GM23338 (cell line): ENCODE measurements around the gene FXYD6. TPM values are rescaled to one million over a fixed set of nuclear protein-coding genes. Genes with fewer than 3 reads are reported as not detected.

Experiments used
- ATAC-seq: fragments of 200-7000 bp; cut with Tn5 transposase; 3 replicates; pipeline ENCODE4 v1.9.1; 2020
- DNase-seq: peaks from one replicate; pipeline ENCODE4 v3.0.0-alpha.2; 2015; ENCODE audit warnings: low spot score
- H2AFZ ChIP-seq: fragments of 200-600 bp; sonication (generic); 2 replicates; pipeline ENCODE4 v1.8.0; 2016; ENCODE audit warnings: antibody characterized with exemption, mild to moderate bottlenecking, moderate library complexity
- H3F3A ChIP-seq: fragments of 200-600 bp; sonication (generic); replicated peaks from 2 replicates; pipeline ENCODE4 v1.8.0; 2017; ENCODE audit warnings: antibody characterized with exemption, mixed run types, low read depth
- H3K27ac ChIP-seq: fragments of 200-600 bp; sonication (generic); 2 replicates; pipeline ENCODE4 v1.6.1; 2016; ENCODE audit warnings: low read depth
- H3K27me3 ChIP-seq: fragments of 200-600 bp; sonication (generic); 2 replicates; pipeline ENCODE4 v1.8.0; 2016; ENCODE audit warnings: mild to moderate bottlenecking, mixed run types, moderate library complexity; ENCODE audit not compliant: insufficient read depth
- H3K36me3 ChIP-seq: fragments of 200-600 bp; sonication (generic); 2 replicates; pipeline ENCODE4 v1.8.0; 2016; ENCODE audit warnings: mild to moderate bottlenecking; ENCODE audit not compliant: insufficient read depth
- H3K4me1 ChIP-seq: fragments of 200-600 bp; sonication (generic); 2 replicates; pipeline ENCODE4 v1.8.0; 2016; ENCODE audit warnings: mild to moderate bottlenecking, moderate library complexity; ENCODE audit not compliant: insufficient read depth
- H3K4me2 ChIP-seq: fragments of 200-600 bp; sonication (generic); 2 replicates; pipeline ENCODE4 v1.7.1; 2017; ENCODE audit warnings: mixed run types
- H3K4me3 ChIP-seq: fragments of 200-600 bp; sonication (generic); 2 replicates; pipeline ENCODE4 v1.6.1; 2016; ENCODE audit warnings: mixed run types
- H3K79me2 ChIP-seq: fragments of 200-600 bp; sonication (generic); replicated peaks from 2 replicates; pipeline ENCODE4 v1.8.0; 2017; ENCODE audit warnings: mild to moderate bottlenecking; ENCODE audit not compliant: insufficient read depth
- H3K9me2 ChIP-seq: fragments of 200-600 bp; sonication (generic); 2 replicates; pipeline ENCODE4 v1.8.0; 2017; ENCODE audit not compliant: insufficient read depth
- H4K20me1 ChIP-seq: fragments of 200-600 bp; sonication (generic); replicated peaks from 2 replicates; pipeline ENCODE4 v1.8.0; 2017; ENCODE audit warnings: mild to moderate bottlenecking; ENCODE audit not compliant: insufficient read depth
- H3K27ac Mint-ChIP-seq: 2 replicates; pipeline ENCODE4 v1.8.0; 2020; ENCODE audit warnings: inconsistent platforms, mild to moderate bottlenecking, moderate library complexity, mixed read lengths
- H3K27me3 Mint-ChIP-seq: 3 replicates; pipeline ENCODE4 v1.8.0; 2022; ENCODE audit warnings: low read depth, mild to moderate bottlenecking, moderate library complexity, mixed read lengths, inconsistent platforms; ENCODE audit not compliant: insufficient read depth, poor library complexity
- H3K36me3 Mint-ChIP-seq: 3 replicates; pipeline ENCODE4 v1.8.0; 2021; ENCODE audit warnings: low read depth, mild to moderate bottlenecking, inconsistent platforms, moderate library complexity, mixed read lengths
- H3K4me1 Mint-ChIP-seq: 3 replicates; pipeline ENCODE4 v1.8.0; 2020; ENCODE audit warnings: mild to moderate bottlenecking, inconsistent platforms, mixed read lengths
- H3K4me3 Mint-ChIP-seq: 3 replicates; pipeline ENCODE4 v1.8.0; 2021; ENCODE audit warnings: moderate library complexity, mild to moderate bottlenecking, inconsistent platforms, mixed read lengths
- H3K9me3 Mint-ChIP-seq: 3 replicates; pipeline ENCODE4 v1.8.0; 2020; ENCODE audit warnings: moderate library complexity, mild to moderate bottlenecking, inconsistent platforms, mixed read lengths
- CREB1 ChIP-seq: fragments of 250-450 bp; sonication (Bioruptor Pico); IDR thresholded peaks from 2 replicates; pipeline ENCODE4 v1.5.0; 2020; ENCODE audit warnings: low read depth, mild to moderate bottlenecking, moderate library complexity
- ETS1 ChIP-seq: IDR thresholded peaks from 2 replicates; pipeline ENCODE4 v1.6.1; 2016; ENCODE audit warnings: antibody characterized with exemption
- EZH2 ChIP-seq: fragments of 200-600 bp; sonication (generic); IDR thresholded peaks from one replicate; pipeline ENCODE4 v1.8.0; 2017; ENCODE audit warnings: antibody characterized with exemption, mild to moderate bottlenecking, low read depth; ENCODE audit not compliant: unreplicated experiment
- JUNB ChIP-seq: IDR thresholded peaks from one replicate; pipeline ENCODE4 v1.6.1; 2016; ENCODE audit warnings: antibody characterized with exemption; ENCODE audit not compliant: unreplicated experiment
- REST ChIP-seq: IDR thresholded peaks from one replicate; pipeline ENCODE4 v1.6.1; 2018; ENCODE audit warnings: antibody characterized with exemption; ENCODE audit not compliant: unreplicated experiment
- ZNF114 ChIP-seq: fragments of 250-450 bp; sonication (Bioruptor Pico); IDR thresholded peaks from 2 replicates; pipeline ENCODE4 v1.5.0; 2020; ENCODE audit warnings: mild to moderate bottlenecking, moderate library complexity
- ZNF331 ChIP-seq: fragments of 250-450 bp; sonication (Bioruptor Pico); IDR thresholded peaks from 2 replicates; pipeline ENCODE4 v1.5.0; 2020; ENCODE audit warnings: low read depth, mild to moderate bottlenecking, moderate library complexity
- polyA plus RNA-seq: library from polyadenylated mRNA; unstranded; fragments of >200 nt; fragmentation: Nextera tagmentation; extraction: Ambion mirVana; gene quantifications from 2 replicates; pipeline ENCODE4 v1.2.1, GENCODE V29; 2016
- total RNA-seq: library from RNA; depleted of rRNA; stranded (reverse); fragments of >200 nt; shearing (Covaris generic); gene quantifications from 2 replicates; pipeline ENCODE4 v1.2.3, GENCODE V29; 2014

The FXYD6 gene
- total and polyA plus RNA-seq, 2 experiments from 2014 or later: 26.2 to 30.7 TPM

- Histone ChIP-seq H3K4me1 (peaks cover 13% of the 10 kb centered on the region), H2AFZ (no peak overlapping the region), H3K9me2 (no peaks in the 10 kb centered on the region), H3K4me2 (no peak overlapping the region), H3F3A (no peaks in the 10 kb centered on the region), H3K4me3 (no peak overlapping the region), H3K36me3 (no peaks in the 10 kb centered on the region), H3K27me3 (peaks cover 29% of the 10 kb centered on the region), H4K20me1 (no peaks in the 10 kb centered on the region), H3K79me2 (no peaks in the 10 kb centered on the region), H3K27ac (no peak overlapping the region)
- H3K4me3 Mint-ChIP-seq: no peak overlapping the region
- H3K27me3 Mint-ChIP-seq: peaks cover 9% of the 10 kb centered on the region
- H3K27ac Mint-ChIP-seq: no peak overlapping the region
- H3K9me3 Mint-ChIP-seq: no peaks in the 10 kb centered on the region
- H3K4me1 Mint-ChIP-seq: peaks cover 32% of the 10 kb centered on the region
- ATAC-seq (no peak), DNase-seq (no peak)
- TF ChIP-seq ETS1 (no peak), JUNB (no peak), ZNF114 (no peak), EZH2 (no peak), CREB1 (no peak)
- no peaks in the 10 kb centered on the region for H3K36me3 Mint-ChIP-seq
These were observed 4.8 kb upstream of the FXYD6 start for GRCh38 chr11:117881217-117881616.

GRCh38 chr11:117879516-117880480, 3.3 kb upstream of the FXYD6 start:
- H3K9me3 Mint-ChIP-seq: no peaks in the 10 kb centered on the region
- peaks cover 16% of the 10 kb centered on the region for H3K27me3 Mint-ChIP-seq
- no peaks in the 10 kb centered on the region for H4K20me1 ChIP-seq
- ATAC-seq (no peak), DNase-seq (no peak)
- peaks cover 21% of the 10 kb centered on the region for H3K4me1 ChIP-seq
- peaks cover 41% of the 10 kb centered on the region for H3K27me3 ChIP-seq
- H3K27ac Mint-ChIP-seq: no peak overlapping the region
- H3F3A ChIP-seq: no peaks in the 10 kb centered on the region; the same call in 1 of the 2 replicates
- H3K79me2 ChIP-seq: no peaks in the 10 kb centered on the region
- H3K4me2 ChIP-seq: no peak overlapping the region
- no peaks in the 10 kb centered on the region for H3K36me3 ChIP-seq
- peaks cover 35% of the 10 kb centered on the region for H3K4me1 Mint-ChIP-seq
- H3K27ac ChIP-seq: no peak overlapping the region
- H2AFZ ChIP-seq: no peak overlapping the region
- no peaks in the 10 kb centered on the region for H3K36me3 Mint-ChIP-seq
- H3K9me2 ChIP-seq: no peaks in the 10 kb centered on the region
- H3K4me3 ChIP-seq: no peak overlapping the region
- H3K4me3 Mint-ChIP-seq: no peak overlapping the region
- TF ChIP-seq EZH2 (no peak), REST (no peak), ETS1 (no peak), ZNF331 (CRISPR knock-in tag) (no peak), JUNB (no peak), CREB1 (no peak)
